ENCODE data around the gene PGA5. TPM values are rescaled to one million over a fixed set of nuclear protein-coding genes. Genes with fewer than 3 reads are reported as not detected.
"Not testable (repeated sequence)": the region's sequence is repeated elsewhere in the genome, so short reads cannot be mapped to it uniquely, and the experiment has no call there.

PGA5 gene
- total RNA-seq, 1 experiment from 2014 or later: 0.33 TPM

DNA sequence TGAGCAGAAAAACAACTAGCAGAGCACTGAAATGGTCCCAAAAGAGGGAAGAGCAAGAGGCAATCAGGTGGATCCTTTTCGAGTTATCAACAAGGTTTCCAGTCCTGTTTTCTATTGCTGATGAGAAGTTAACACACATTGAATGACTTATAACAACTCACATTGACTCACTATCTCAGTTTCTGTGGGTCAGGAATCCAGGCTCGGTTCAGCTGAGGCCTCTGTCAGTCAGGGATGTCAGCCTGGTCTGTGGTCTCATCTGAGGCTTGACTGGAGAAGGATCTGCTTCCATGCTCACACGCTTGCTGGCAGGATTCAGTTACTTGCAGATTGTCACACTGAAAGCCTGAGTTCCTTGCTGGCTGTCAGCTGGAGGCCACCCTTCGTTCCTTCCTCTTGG lies 3.8 kb upstream of the PGA5 start:
- not testable (repeated sequence) for H4K91ac ChIP-seq (ENCODE audit: insufficient read length, low read depth, low read length); H3K4me1 ChIP-seq (ENCODE audit: insufficient read depth, low read length); H3K36me3 Mint-ChIP-seq (ENCODE audit: insufficient read depth in 1 of 3, low read depth in 3 of 3); DNase-seq; H4K5ac ChIP-seq (ENCODE audit: insufficient read length, low read depth, low read length); H3K4ac ChIP-seq (ENCODE audit: low read depth, low read length); H3K9me3 Mint-ChIP-seq; H2AFZ ChIP-seq (ENCODE audit: low read length); H2BK15ac ChIP-seq (ENCODE audit: low read depth, low read length); H3K79me2 ChIP-seq (ENCODE audit: insufficient read depth, low read length); H3K4me1 Mint-ChIP-seq; H3K56ac ChIP-seq (ENCODE audit: insufficient read length, low read depth, low read length); H3K27ac ChIP-seq (ENCODE audit: insufficient read length, low read depth, low read length); H3K23ac ChIP-seq (ENCODE audit: insufficient read length, low read depth, low read length); H3K23me2 ChIP-seq (ENCODE audit: insufficient read length, low read depth, low read length, poor library complexity, severe bottlenecking); H2AK5ac ChIP-seq (ENCODE audit: insufficient read length, low read length); H3K9me3 ChIP-seq (ENCODE audit: control insufficient read depth, low read depth, low read length); H3K79me1 ChIP-seq (ENCODE audit: insufficient read depth, low read depth, low read length, poor library complexity, severe bottlenecking); H4K8ac ChIP-seq (replicated peaks; ENCODE audit: insufficient read length, low read depth, low read length); H3K27me3 Mint-ChIP-seq (ENCODE audit: low read depth); H3K9ac ChIP-seq (ENCODE audit: extremely low read depth, insufficient read length, low read length); H3K27me3 ChIP-seq (ENCODE audit: insufficient read depth, low read length); H4K20me1 ChIP-seq (ENCODE audit: control insufficient read depth, insufficient read depth, insufficient read length); H3K14ac ChIP-seq (ENCODE audit: insufficient read depth, low read length); H2BK5ac ChIP-seq (ENCODE audit: insufficient read length, low read length); H3T11ph ChIP-seq (ENCODE audit: low read length); H2BK12ac ChIP-seq (ENCODE audit: insufficient read length, low read depth, low read length); H2BK20ac ChIP-seq (ENCODE audit: low read depth, low read length, poor library complexity, severe bottlenecking); H3K18ac ChIP-seq (ENCODE audit: insufficient read length, low read depth, low read length); H3K4me2 ChIP-seq (ENCODE audit: insufficient read depth, insufficient read length, low read length); H3K4me3 Mint-ChIP-seq; H3K27ac Mint-ChIP-seq; H2BK120ac ChIP-seq (ENCODE audit: low read depth, low read length, poor library complexity, severe bottlenecking)
- WGBS (ENCODE audit: extremely low coverage, insufficient read length, low lambda C conversion rate): no CpG with 5 or more reads among the region's 4 CpGs

DNA sequence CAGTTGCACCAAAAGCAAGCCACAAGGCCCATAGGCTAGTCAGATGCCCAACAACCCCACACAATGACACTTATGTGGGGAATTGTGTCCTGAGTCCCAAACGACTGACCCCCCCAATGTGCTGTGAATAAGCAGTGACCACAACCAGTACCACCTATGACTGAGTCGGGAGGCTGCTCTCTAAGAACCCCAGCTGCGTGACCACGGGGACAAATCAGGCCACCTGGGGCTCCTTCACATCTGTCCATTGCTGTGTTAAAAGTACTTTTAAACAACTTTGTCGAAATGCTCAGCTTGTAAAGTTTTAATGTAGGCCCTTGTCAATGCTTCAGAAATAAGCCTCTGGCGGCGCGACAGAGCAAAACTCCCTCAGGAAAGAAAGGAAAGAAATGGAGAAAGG lies 687 bp upstream of the PGA5 start:
- H3K9me3 Mint-ChIP-seq; H3K18ac ChIP-seq (ENCODE audit: insufficient read length, low read depth, low read length); H3K14ac ChIP-seq (ENCODE audit: insufficient read depth, low read length); H3K27ac Mint-ChIP-seq; H3K79me2 ChIP-seq (ENCODE audit: insufficient read depth, low read length); H3K27me3 ChIP-seq (ENCODE audit: insufficient read depth, low read length); H2BK120ac ChIP-seq (ENCODE audit: low read depth, low read length, poor library complexity, severe bottlenecking); H3K27me3 Mint-ChIP-seq (ENCODE audit: low read depth); H4K8ac ChIP-seq (replicated peaks; ENCODE audit: insufficient read length, low read depth, low read length); H3K9me3 ChIP-seq (ENCODE audit: control insufficient read depth, low read depth, low read length); H3K23me2 ChIP-seq (ENCODE audit: insufficient read length, low read depth, low read length, poor library complexity, severe bottlenecking); H3K4ac ChIP-seq (ENCODE audit: low read depth, low read length); H3K56ac ChIP-seq (ENCODE audit: insufficient read length, low read depth, low read length); H3K36me3 Mint-ChIP-seq (ENCODE audit: insufficient read depth in 1 of 3, low read depth in 3 of 3); H4K20me1 ChIP-seq (ENCODE audit: control insufficient read depth, insufficient read depth, insufficient read length); H2BK12ac ChIP-seq (ENCODE audit: insufficient read length, low read depth, low read length); H3T11ph ChIP-seq (ENCODE audit: low read length); H2BK20ac ChIP-seq (ENCODE audit: low read depth, low read length, poor library complexity, severe bottlenecking); H3K9ac ChIP-seq (ENCODE audit: extremely low read depth, insufficient read length, low read length); H3K23ac ChIP-seq (ENCODE audit: insufficient read length, low read depth, low read length); DNase-seq; H3K27ac ChIP-seq (ENCODE audit: insufficient read length, low read depth, low read length); H4K5ac ChIP-seq (ENCODE audit: insufficient read length, low read depth, low read length); H2AFZ ChIP-seq (ENCODE audit: low read length); H2BK5ac ChIP-seq (ENCODE audit: insufficient read length, low read length); H3K79me1 ChIP-seq (ENCODE audit: insufficient read depth, low read depth, low read length, poor library complexity, severe bottlenecking); H2AK5ac ChIP-seq (ENCODE audit: insufficient read length, low read length); H4K91ac ChIP-seq (ENCODE audit: insufficient read length, low read depth, low read length); H3K4me1 ChIP-seq (ENCODE audit: insufficient read depth, low read length); H3K4me1 Mint-ChIP-seq; H2BK15ac ChIP-seq (ENCODE audit: low read depth, low read length); H3K4me2 ChIP-seq (ENCODE audit: insufficient read depth, insufficient read length, low read length): not testable (repeated sequence)
- 0 out of 5 replicates have a peak overlapping the region, but pooled peaks of 1 of the 2 experiments have one; percentile 38 for H3K4me3 Mint-ChIP-seq
- no CpG with 5 or more reads among the region's 8 CpGs for WGBS (ENCODE audit: extremely low coverage, insufficient read length, low lambda C conversion rate)
